Measurements from ENCODE around the gene INAFM2. TPM values are rescaled to one million over a fixed set of nuclear protein-coding genes. Genes with fewer than 3 reads are reported as not detected.
A peak's percentile ranks its signal among the peaks of the same experiment; 100 is the strongest.

INAFM2 gene
- total and polyA plus RNA-seq, 9 of the 15 experiments (the other 6 are each of a cell fraction or from before 2014, with no cell fraction given): 11.8 to 43.1 (median 27.2) TPM

DNA sequence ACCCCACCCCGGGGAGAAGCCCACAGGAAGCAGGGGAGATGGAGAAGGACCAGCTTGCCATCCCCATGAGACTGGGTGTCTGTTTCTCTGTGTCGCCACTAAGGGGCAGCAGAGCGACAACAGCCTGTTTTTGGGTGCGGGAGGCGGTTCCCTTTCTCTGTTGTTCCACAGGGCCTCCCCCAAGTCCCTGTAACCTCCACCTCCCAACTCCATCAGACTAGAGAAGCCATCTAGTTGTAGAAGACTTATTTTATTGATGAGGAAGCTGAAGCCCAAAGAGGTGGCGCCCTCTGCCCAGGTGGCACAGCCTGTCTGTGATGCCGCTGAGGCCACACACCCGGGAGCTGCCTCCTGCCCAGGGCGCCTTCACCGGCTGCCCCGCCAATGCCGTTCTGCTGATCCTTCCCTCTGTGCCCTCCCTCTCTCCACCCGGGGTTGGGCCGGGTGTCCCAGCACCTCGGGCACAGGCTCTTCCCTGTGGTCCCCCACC lies 21.2 kb downstream of the INAFM2 start:
- Histone ChIP-seq H3K4me3 (no peak overlapping the region), H3K4me1 (replicated peaks in 1 of 2; ENCODE audit: control insufficient read depth in 2 of 2, insufficient read depth in 2 of 2, low read length in 2 of 2) (peaks cover 7 to 24% of the 10 kb centered on the region in 2 experiments; a peak in 4 of 5 replicates), H2AFZ (ENCODE audit: low read depth, low read length) (peak overlapping the region; percentile 35; the same call in 1 of the 2 replicates), H3K9me3 (replicated peaks; ENCODE audit: control insufficient read depth, insufficient read depth, low read depth, low read length) (no peaks in the 10 kb centered on the region), H3K79me2 (ENCODE audit: control insufficient read depth, insufficient read depth, low read length) (no peaks in the 10 kb centered on the region), H3K27ac (ENCODE audit: extremely low read depth, low read depth, low read length) (no peak overlapping the region), H3K36me3 (ENCODE audit: control insufficient read depth, insufficient read depth, low read length) (no peaks in the 10 kb centered on the region), H3K9me1 (ENCODE audit: control insufficient read depth, insufficient read depth, low read length) (no peaks in the 10 kb centered on the region), H3K9ac (ENCODE audit: insufficient read depth in 1 of 2, low read depth in 2 of 2, low read length in 2 of 2) (no peak overlapping the region), H4K20me1 (replicated peaks; ENCODE audit: control insufficient read depth, insufficient read depth, low read length) (no peaks in the 10 kb centered on the region), H3K4me2 (ENCODE audit: insufficient read depth, low read length) (no peak overlapping the region), H3K27me3 (ENCODE audit: control insufficient read depth in 2 of 2, insufficient read depth in 2 of 2, low read length in 2 of 2) (no peaks in the 10 kb centered on the region)
- CTCF ChIA-PET (ENCODE audit: low intra/inter-chr PET ratio): interaction anchor here (0.8 to 2.1 kb wide), 3 partner anchors 23 to 550 kb away, joined by 4 to 28 read pairs (median 7); partner anchors contain the start of gene VPS18
- intact Hi-C loops (cut with micrococcal nuclease) (loop anchor here (1.0 kb wide), 1 partner anchor 78 kb away; no protein-coding TSS in a partner anchor), in situ Hi-C loops (cut with MboI) (loop anchor here (5.0 to 10.0 kb wide), 2 partner anchors 78 to 540 kb away; no protein-coding TSS in a partner anchor)
- POLR2A ChIA-PET: no interaction called here
- peak; percentile 86 for FAIRE-seq
- BruUV-seq (replicated peaks): no TSS peak
- WGBS (ENCODE audit: insufficient coverage, low coverage, missing lambda C conversion rate): 23% methylated on average over 14 of the region's 15 CpGs
- DNase-seq (ENCODE audit: extremely low read depth in 1 of 4, low spot score in 3 of 4): peak; percentile 78 to 81 (median 78)
- peak; percentile 75 for ATAC-seq
- TF ChIP-seq, protein P1, sequence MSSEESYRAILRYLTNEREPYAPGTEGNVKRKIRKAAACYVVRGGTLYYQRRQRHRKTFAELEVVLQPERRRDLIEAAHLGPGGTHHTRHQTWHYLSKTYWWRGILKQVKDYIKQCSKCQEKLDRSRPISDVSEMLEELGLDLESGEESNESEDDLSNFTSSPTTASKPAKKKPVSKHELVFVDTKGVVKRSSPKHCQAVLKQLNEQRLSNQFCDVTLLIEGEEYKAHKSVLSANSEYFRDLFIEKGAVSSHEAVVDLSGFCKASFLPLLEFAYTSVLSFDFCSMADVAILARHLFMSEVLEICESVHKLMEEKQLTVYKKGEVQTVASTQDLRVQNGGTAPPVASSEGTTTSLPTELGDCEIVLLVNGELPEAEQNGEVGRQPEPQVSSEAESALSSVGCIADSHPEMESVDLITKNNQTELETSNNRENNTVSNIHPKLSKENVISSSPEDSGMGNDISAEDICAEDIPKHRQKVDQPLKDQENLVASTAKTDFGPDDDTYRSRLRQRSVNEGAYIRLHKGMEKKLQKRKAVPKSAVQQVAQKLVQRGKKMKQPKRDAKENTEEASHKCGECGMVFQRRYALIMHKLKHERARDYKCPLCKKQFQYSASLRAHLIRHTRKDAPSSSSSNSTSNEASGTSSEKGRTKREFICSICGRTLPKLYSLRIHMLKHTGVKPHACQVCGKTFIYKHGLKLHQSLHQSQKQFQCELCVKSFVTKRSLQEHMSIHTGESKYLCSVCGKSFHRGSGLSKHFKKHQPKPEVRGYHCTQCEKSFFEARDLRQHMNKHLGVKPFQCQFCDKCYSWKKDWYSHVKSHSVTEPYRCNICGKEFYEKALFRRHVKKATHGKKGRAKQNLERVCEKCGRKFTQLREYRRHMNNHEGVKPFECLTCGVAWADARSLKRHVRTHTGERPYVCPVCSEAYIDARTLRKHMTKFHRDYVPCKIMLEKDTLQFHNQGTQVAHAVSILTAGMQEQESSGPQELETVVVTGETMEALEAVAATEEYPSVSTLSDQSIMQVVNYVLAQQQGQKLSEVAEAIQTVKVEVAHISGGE (CRISPR knock-in tag; IDR thresholded peaks at IDR 0.05): no peak
- TF ChIP-seq, protein P2, sequence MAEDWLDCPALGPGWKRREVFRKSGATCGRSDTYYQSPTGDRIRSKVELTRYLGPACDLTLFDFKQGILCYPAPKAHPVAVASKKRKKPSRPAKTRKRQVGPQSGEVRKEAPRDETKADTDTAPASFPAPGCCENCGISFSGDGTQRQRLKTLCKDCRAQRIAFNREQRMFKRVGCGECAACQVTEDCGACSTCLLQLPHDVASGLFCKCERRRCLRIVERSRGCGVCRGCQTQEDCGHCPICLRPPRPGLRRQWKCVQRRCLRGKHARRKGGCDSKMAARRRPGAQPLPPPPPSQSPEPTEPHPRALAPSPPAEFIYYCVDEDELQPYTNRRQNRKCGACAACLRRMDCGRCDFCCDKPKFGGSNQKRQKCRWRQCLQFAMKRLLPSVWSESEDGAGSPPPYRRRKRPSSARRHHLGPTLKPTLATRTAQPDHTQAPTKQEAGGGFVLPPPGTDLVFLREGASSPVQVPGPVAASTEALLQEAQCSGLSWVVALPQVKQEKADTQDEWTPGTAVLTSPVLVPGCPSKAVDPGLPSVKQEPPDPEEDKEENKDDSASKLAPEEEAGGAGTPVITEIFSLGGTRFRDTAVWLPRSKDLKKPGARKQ (CRISPR knock-in tag; IDR thresholded peaks at IDR 0.05): no peak
- TF ChIP-seq POLR2H (tag; IDR thresholded peaks at IDR 0.05; ENCODE audit: low read depth) (no peak), PPARD (CRISPR knock-in tag; IDR thresholded peaks at IDR 0.05) (no peak), L3MBTL2 (IDR thresholded peaks at IDR 0.05) (no peak), XRCC5 (IDR thresholded peaks at IDR 0.05; ENCODE audit: low read depth, low read length) (0 out of 2 replicates have a peak, but pooled peaks have one; percentile 33), STAG1 (CRISPR knock-in tag; IDR thresholded peaks at IDR 0.05; ENCODE audit: borderline replicate concordance) (peak; percentile 69; the same call in 1 of the 2 replicates), ZNF778 (CRISPR knock-in tag; IDR thresholded peaks at IDR 0.05) (no peak), RAD21 (CRISPR knock-in tag; conservative IDR thresholded peaks at IDR 0.05 in 1 of 2, IDR thresholded peaks at IDR 0.05 in 1 of 2) (peak; percentile 49 to 80)
- TF ChIP-seq, protein P3, sequence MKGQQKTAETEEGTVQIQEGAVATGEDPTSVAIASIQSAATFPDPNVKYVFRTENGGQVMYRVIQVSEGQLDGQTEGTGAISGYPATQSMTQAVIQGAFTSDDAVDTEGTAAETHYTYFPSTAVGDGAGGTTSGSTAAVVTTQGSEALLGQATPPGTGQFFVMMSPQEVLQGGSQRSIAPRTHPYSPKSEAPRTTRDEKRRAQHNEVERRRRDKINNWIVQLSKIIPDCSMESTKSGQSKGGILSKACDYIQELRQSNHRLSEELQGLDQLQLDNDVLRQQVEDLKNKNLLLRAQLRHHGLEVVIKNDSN (CRISPR knock-in tag; IDR thresholded peaks at IDR 0.05): peak; percentile 19; the same call in 1 of the 2 replicates
- TF ChIP-seq, protein P4, sequence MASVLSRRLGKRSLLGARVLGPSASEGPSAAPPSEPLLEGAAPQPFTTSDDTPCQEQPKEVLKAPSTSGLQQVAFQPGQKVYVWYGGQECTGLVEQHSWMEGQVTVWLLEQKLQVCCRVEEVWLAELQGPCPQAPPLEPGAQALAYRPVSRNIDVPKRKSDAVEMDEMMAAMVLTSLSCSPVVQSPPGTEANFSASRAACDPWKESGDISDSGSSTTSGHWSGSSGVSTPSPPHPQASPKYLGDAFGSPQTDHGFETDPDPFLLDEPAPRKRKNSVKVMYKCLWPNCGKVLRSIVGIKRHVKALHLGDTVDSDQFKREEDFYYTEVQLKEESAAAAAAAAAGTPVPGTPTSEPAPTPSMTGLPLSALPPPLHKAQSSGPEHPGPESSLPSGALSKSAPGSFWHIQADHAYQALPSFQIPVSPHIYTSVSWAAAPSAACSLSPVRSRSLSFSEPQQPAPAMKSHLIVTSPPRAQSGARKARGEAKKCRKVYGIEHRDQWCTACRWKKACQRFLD (CRISPR knock-in tag; IDR thresholded peaks at IDR 0.05): no peak

Data from K562 (cell line).